ENCODE measurements around the gene LINC00237. TPM values are rescaled to one million over a fixed set of nuclear protein-coding genes. Genes with fewer than 3 reads are reported as not detected.

Gene LINC00237
- total and polyA plus RNA-seq, 9 of the 15 experiments (the other 6 are each of a cell fraction or from before 2014, with no cell fraction given): not detected

- TF ChIP-seq REST (IDR thresholded peaks at IDR 0.05; ENCODE audit: borderline replicate concordance) (0 out of 2 replicates have a peak, but pooled peaks have one; percentile 8), REST (CRISPR knock-in tag; IDR thresholded peaks at IDR 0.05; ENCODE audit: low read depth) (no peak), RAD51 (IDR thresholded peaks at IDR 0.05; ENCODE audit: borderline replicate concordance, low read depth) (peak; percentile 76), ZBTB2 (IDR thresholded peaks at IDR 0.05) (no peak), WHSC1 (IDR thresholded peaks at IDR 0.05; ENCODE audit: low read length) (no peak), HOXB6 (CRISPR knock-in tag; IDR thresholded peaks at IDR 0.05; ENCODE audit: borderline replicate concordance) (no peak), MEF2D (tag; conservative IDR thresholded peaks at IDR 0.05; ENCODE audit: low read depth) (no peak), FOXA3 (CRISPR knock-in tag; conservative IDR thresholded peaks at IDR 0.05 in 1 of 2, IDR thresholded peaks at IDR 0.05 in 1 of 2) (no peak), CHD2 (IDR thresholded peaks at IDR 0.05; ENCODE audit: low read depth, low read length) (no peak), ZNF57 (CRISPR knock-in tag; IDR thresholded peaks at IDR 0.05) (no peak), ZNF696 (CRISPR knock-in tag; conservative IDR thresholded peaks at IDR 0.05) (no peak), NONO (IDR thresholded peaks at IDR 0.05; ENCODE audit: low read depth in 2 of 2, low read length in 1 of 2) (no peak), ZNF311 (CRISPR knock-in tag; IDR thresholded peaks at IDR 0.05) (no peak), NFE2L1 (tag; IDR thresholded peaks at IDR 0.05; ENCODE audit: borderline replicate concordance, low read depth) (no peak), KLF6 (CRISPR knock-in tag; IDR thresholded peaks at IDR 0.05; ENCODE audit: borderline replicate concordance) (no peak), MCM2 (IDR thresholded peaks at IDR 0.05; ENCODE audit: low read depth) (no peak)
These were observed 9.7 kb downstream of the LINC00237 start (continued) for GRCh38 chr20:21096321-21097043.
